Measurements from ENCODE around the gene CREBBP.

Gene CREBBP

GRCh38 chr16:3785413-3785812 lies 95.1 kb downstream of the CREBBP start:
- in situ Hi-C loops (cut with HindIII; ENCODE audit: low pct_ligation_motif_present, low pct_unique_long_range_greater_than_20kb, low sequenced_read_pairs): no loop called here

GRCh38 chr16:3783516-3783915 lies 97.0 kb downstream of the CREBBP start:
- in situ Hi-C loops (cut with HindIII; ENCODE audit: low pct_ligation_motif_present, low pct_unique_long_range_greater_than_20kb, low sequenced_read_pairs): no loop called here
- DNase-seq: no peak

More at GRCh38 chr16:3785413-3785812, 95.1 kb downstream of the CREBBP start:
- no peak for DNase-seq

- no peak for DNase-seq
- in situ Hi-C loops (cut with HindIII; ENCODE audit: low pct_ligation_motif_present, low pct_unique_long_range_greater_than_20kb, low sequenced_read_pairs): no loop called here
Measured at GRCh38 chr16:3782566-3782965, 97.9 kb downstream of the CREBBP start.

GRCh38 chr16:3781421-3781820 lies 99.1 kb downstream of the CREBBP start:
- in situ Hi-C loops (cut with HindIII; ENCODE audit: low pct_ligation_motif_present, low pct_unique_long_range_greater_than_20kb, low sequenced_read_pairs): no loop called here
- DNase-seq: no peak

GRCh38 chr16:3780570-3780969 lies 99.9 kb downstream of the CREBBP start:
- peak; percentile 52 for DNase-seq
- in situ Hi-C loops (cut with HindIII; ENCODE audit: low pct_ligation_motif_present, low pct_unique_long_range_greater_than_20kb, low sequenced_read_pairs): no loop called here

- no peak for DNase-seq
- in situ Hi-C loops (cut with HindIII; ENCODE audit: low pct_ligation_motif_present, low pct_unique_long_range_greater_than_20kb, low sequenced_read_pairs): no loop called here
Measured at GRCh38 chr16:3776316-3776715, 104.2 kb downstream of the CREBBP start.

GRCh38 chr16:3774819-3775218 lies 105.7 kb downstream of the CREBBP start:
- DNase-seq: no peak
- in situ Hi-C loops (cut with HindIII; ENCODE audit: low pct_ligation_motif_present, low pct_unique_long_range_greater_than_20kb, low sequenced_read_pairs): no loop called here

GRCh38 chr16:3774156-3774767 lies 106.3 kb downstream of the CREBBP start:
- no peak for DNase-seq

GRCh38 chr16:3773663-3774062 lies 106.8 kb downstream of the CREBBP start:
- in situ Hi-C loops (cut with HindIII; ENCODE audit: low pct_ligation_motif_present, low pct_unique_long_range_greater_than_20kb, low sequenced_read_pairs): no loop called here
- no peak for DNase-seq

More at GRCh38 chr16:3774156-3774767, 106.3 kb downstream of the CREBBP start:
- in situ Hi-C loops (cut with HindIII; ENCODE audit: low pct_ligation_motif_present, low pct_unique_long_range_greater_than_20kb, low sequenced_read_pairs): no loop called here

- DNase-seq: no peak
Measured at GRCh38 chr16:3771513-3771912, 109.0 kb downstream of the CREBBP start.

GRCh38 chr16:3770530-3770929 lies 110.0 kb downstream of the CREBBP start:
- in situ Hi-C loops (cut with HindIII; ENCODE audit: low pct_ligation_motif_present, low pct_unique_long_range_greater_than_20kb, low sequenced_read_pairs): no loop called here

More at GRCh38 chr16:3771513-3771912, 109.0 kb downstream of the CREBBP start:
- in situ Hi-C loops (cut with HindIII; ENCODE audit: low pct_ligation_motif_present, low pct_unique_long_range_greater_than_20kb, low sequenced_read_pairs): no loop called here

GRCh38 chr16:3769942-3770341 lies 110.6 kb downstream of the CREBBP start:
- no peak for DNase-seq
- in situ Hi-C loops (cut with HindIII; ENCODE audit: low pct_ligation_motif_present, low pct_unique_long_range_greater_than_20kb, low sequenced_read_pairs): no loop called here

More at GRCh38 chr16:3770530-3770929, 110.0 kb downstream of the CREBBP start:
- no peak for DNase-seq

- in situ Hi-C loops (cut with HindIII; ENCODE audit: low pct_ligation_motif_present, low pct_unique_long_range_greater_than_20kb, low sequenced_read_pairs): no loop called here
- no peak for DNase-seq
Measured at GRCh38 chr16:3769013-3769412, 111.5 kb downstream of the CREBBP start.

- in situ Hi-C loops (cut with HindIII; ENCODE audit: low pct_ligation_motif_present, low pct_unique_long_range_greater_than_20kb, low sequenced_read_pairs): no loop called here
- DNase-seq: no peak
Measured at GRCh38 chr16:3767333-3767986, 113.1 kb downstream of the CREBBP start.

GRCh38 chr16:3766177-3766576 lies 114.3 kb downstream of the CREBBP start:
- in situ Hi-C loops (cut with HindIII; ENCODE audit: low pct_ligation_motif_present, low pct_unique_long_range_greater_than_20kb, low sequenced_read_pairs): no loop called here
- no peak for DNase-seq

GRCh38 chr16:3764409-3764808 lies 116.1 kb downstream of the CREBBP start:
- DNase-seq: no peak
- in situ Hi-C loops (cut with HindIII; ENCODE audit: low pct_ligation_motif_present, low pct_unique_long_range_greater_than_20kb, low sequenced_read_pairs): no loop called here

- DNase-seq: no peak
- in situ Hi-C loops (cut with HindIII; ENCODE audit: low pct_ligation_motif_present, low pct_unique_long_range_greater_than_20kb, low sequenced_read_pairs): no loop called here
Measured at GRCh38 chr16:3762107-3762750, 118.3 kb downstream of the CREBBP start.

- in situ Hi-C loops (cut with HindIII; ENCODE audit: low pct_ligation_motif_present, low pct_unique_long_range_greater_than_20kb, low sequenced_read_pairs): no loop called here
- no peak for DNase-seq
Measured at GRCh38 chr16:3761375-3762106, 119.0 kb downstream of the CREBBP start.

- in situ Hi-C loops (cut with HindIII; ENCODE audit: low pct_ligation_motif_present, low pct_unique_long_range_greater_than_20kb, low sequenced_read_pairs): no loop called here
- DNase-seq: no peak
Measured at GRCh38 chr16:3760518-3760917, 120.0 kb downstream of the CREBBP start.
